Measurements from ENCODE around the gene CIDEB.

Gene CIDEB

DNA sequence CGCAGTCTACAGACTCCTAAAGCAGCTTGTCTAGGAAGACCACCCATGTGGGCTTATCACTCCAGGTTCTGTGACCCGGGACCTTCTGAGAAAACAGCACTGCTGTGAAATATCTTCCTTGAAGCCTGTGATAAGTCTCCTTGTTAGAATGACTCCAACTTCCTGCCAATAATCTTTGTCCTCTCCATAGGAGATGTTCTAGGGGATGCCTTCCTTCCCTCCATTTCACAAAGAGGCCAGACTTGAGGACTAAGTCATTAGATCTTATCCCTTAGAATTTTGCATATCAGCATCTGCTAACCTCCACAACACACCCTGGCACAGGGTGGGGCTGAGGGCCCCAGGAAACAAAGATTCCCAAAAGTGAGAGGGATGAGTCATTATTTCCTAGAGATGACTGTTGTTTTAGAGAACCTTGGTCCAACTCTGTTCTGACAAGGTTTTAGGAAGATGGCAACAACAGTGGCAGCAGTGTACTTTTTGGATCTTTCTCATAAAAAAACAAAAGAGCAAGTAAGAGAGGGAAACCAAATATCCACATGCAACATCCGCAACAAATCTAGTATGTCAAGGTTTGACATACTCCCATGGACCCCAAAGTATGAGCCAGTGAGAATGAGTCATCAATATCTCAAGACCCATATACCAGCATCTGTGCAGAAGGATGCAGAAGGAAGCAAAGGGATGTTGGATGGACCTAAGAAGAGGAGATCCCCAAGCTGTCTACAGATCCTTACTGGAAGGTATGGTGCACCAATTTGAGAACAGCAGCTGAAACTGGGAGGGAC, 9.6 kb upstream of the CIDEB start:
- TF ChIP-seq, protein P1, sequence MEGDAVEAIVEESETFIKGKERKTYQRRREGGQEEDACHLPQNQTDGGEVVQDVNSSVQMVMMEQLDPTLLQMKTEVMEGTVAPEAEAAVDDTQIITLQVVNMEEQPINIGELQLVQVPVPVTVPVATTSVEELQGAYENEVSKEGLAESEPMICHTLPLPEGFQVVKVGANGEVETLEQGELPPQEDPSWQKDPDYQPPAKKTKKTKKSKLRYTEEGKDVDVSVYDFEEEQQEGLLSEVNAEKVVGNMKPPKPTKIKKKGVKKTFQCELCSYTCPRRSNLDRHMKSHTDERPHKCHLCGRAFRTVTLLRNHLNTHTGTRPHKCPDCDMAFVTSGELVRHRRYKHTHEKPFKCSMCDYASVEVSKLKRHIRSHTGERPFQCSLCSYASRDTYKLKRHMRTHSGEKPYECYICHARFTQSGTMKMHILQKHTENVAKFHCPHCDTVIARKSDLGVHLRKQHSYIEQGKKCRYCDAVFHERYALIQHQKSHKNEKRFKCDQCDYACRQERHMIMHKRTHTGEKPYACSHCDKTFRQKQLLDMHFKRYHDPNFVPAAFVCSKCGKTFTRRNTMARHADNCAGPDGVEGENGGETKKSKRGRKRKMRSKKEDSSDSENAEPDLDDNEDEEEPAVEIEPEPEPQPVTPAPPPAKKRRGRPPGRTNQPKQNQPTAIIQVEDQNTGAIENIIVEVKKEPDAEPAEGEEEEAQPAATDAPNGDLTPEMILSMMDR (IDR thresholded peaks at IDR 0.05; ENCODE audit: low read length) = no peak
- TF ChIP-seq EZH2phosphoT487 (IDR thresholded peaks at IDR 0.05; ENCODE audit: low read length) (no peak), EZH2 (optimal IDR thresholded peaks at IDR 0.05; ENCODE audit: low read depth, low read length) (no peak)
- Histone ChIP-seq H3K27me3 (replicated peaks; ENCODE audit: insufficient read depth, low read length) (no peaks in the 10 kb centered on the region; the same call in 1 of the 2 replicates), H3K4me1 (ENCODE audit: low read length) (peaks cover 10% of the 10 kb centered on the region), H3K27ac (ENCODE audit: low read length) (no peak overlapping the region), H3K9ac (ENCODE audit: low read length) (no peak overlapping the region), H3K4me3 (ENCODE audit: low read length) (no peak overlapping the region), H3F3A (ENCODE audit: insufficient read depth, low read length) (no peaks in the 10 kb centered on the region; the same call in 1 of the 2 replicates), H3K9me3 (replicated peaks; ENCODE audit: insufficient read depth, low read length) (no peaks in the 10 kb centered on the region), H3K36me3 (replicated peaks; ENCODE audit: insufficient read depth, low read length) (no peaks in the 10 kb centered on the region), H3K79me2 (ENCODE audit: low read length) (no peaks in the 10 kb centered on the region), H3K9me2 (replicated peaks; ENCODE audit: insufficient read depth, low read length) (no peaks in the 10 kb centered on the region), H2AFZ (ENCODE audit: low read length) (no peak overlapping the region), H3K4me2 (ENCODE audit: low read depth, low read length) (no peak overlapping the region), H4K20me1 (ENCODE audit: insufficient read depth, low read length) (no peaks in the 10 kb centered on the region)
- no peak for DNase-seq

DNA sequence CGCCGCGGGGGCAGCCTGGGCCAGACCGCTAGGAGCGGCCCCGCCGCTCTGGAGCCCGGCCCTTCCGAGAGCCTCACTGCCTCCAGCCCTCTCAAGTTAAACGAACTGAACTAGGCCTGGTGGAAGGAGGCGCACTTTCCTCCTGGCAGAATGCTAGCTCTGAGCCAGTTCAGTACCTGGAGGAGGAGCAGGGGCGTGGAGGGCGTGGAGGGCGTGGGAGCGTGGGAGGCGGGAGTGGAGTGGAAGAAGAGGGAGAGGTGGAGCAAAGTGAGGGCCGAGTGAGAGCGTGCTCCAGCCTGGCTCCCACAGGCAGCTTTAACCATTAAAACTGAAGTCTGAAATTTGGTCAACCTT, 8.8 kb upstream of the CIDEB start:
- Histone ChIP-seq H3K4me1 (ENCODE audit: low read length) (peaks cover 17% of the 10 kb centered on the region), H3F3A (ENCODE audit: insufficient read depth, low read length) (no peaks in the 10 kb centered on the region; the same call in 1 of the 2 replicates), H4K20me1 (ENCODE audit: insufficient read depth, low read length) (no peaks in the 10 kb centered on the region), H2AFZ (ENCODE audit: low read length) (no peak overlapping the region), H3K36me3 (replicated peaks; ENCODE audit: insufficient read depth, low read length) (no peaks in the 10 kb centered on the region), H3K9ac (ENCODE audit: low read length) (no peak overlapping the region), H3K27ac (ENCODE audit: low read length) (no peak overlapping the region), H3K79me2 (ENCODE audit: low read length) (no peaks in the 10 kb centered on the region), H3K4me3 (ENCODE audit: low read length) (no peak overlapping the region), H3K9me2 (replicated peaks; ENCODE audit: insufficient read depth, low read length) (no peaks in the 10 kb centered on the region), H3K27me3 (replicated peaks; ENCODE audit: insufficient read depth, low read length) (no peaks in the 10 kb centered on the region; the same call in 1 of the 2 replicates), H3K4me2 (ENCODE audit: low read depth, low read length) (no peak overlapping the region), H3K9me3 (replicated peaks; ENCODE audit: insufficient read depth, low read length) (no peaks in the 10 kb centered on the region)
- no peak for DNase-seq
- TF ChIP-seq, protein P1 (IDR thresholded peaks at IDR 0.05; ENCODE audit: low read length) = no peak
- TF ChIP-seq EZH2 (optimal IDR thresholded peaks at IDR 0.05; ENCODE audit: low read depth, low read length) (no peak), EZH2phosphoT487 (IDR thresholded peaks at IDR 0.05; ENCODE audit: low read length) (no peak)

DNA sequence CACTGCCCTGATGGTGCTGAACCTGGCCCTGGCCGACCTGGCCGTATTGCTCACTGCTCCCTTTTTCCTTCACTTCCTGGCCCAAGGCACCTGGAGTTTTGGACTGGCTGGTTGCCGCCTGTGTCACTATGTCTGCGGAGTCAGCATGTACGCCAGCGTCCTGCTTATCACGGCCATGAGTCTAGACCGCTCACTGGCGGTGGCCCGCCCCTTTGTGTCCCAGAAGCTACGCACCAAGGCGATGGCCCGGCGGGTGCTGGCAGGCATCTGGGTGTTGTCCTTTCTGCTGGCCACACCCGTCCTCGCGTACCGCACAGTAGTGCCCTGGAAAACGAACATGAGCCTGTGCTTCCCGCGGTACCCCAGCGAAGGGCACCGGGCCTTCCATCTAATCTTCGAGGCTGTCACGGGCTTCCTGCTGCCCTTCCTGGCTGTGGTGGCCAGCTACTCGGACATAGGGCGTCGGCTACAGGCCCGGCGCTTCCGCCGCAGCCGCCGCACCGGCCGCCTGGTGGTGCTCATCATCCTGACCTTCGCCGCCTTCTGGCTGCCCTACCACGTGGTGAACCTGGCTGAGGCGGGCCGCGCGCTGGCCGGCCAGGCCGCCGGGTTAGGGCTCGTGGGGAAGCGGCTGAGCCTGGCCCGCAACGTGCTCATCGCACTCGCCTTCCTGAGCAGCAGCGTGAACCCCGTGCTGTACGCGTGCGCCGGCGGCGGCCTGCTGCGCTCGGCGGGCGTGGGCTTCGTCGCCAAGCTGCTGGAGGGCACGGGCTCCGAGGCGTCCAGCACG, 8.2 kb upstream of the CIDEB start:
- H3K27ac ChIP-seq (ENCODE audit: low read length) = no peak overlapping the region
- no peak overlapping the region for H3K4me3 ChIP-seq (ENCODE audit: low read length)
- no peak overlapping the region for H3K4me2 ChIP-seq (ENCODE audit: low read depth, low read length)
- H3K9me3 ChIP-seq (replicated peaks; ENCODE audit: insufficient read depth, low read length) = no peaks in the 10 kb centered on the region
- DNase-seq = no peak
- H2AFZ ChIP-seq (ENCODE audit: low read length) = no peak overlapping the region
- no peaks in the 10 kb centered on the region for H3F3A ChIP-seq (ENCODE audit: insufficient read depth, low read length)
- H3K9me2 ChIP-seq (replicated peaks; ENCODE audit: insufficient read depth, low read length) = no peaks in the 10 kb centered on the region
- TF ChIP-seq EZH2phosphoT487 (IDR thresholded peaks at IDR 0.05; ENCODE audit: low read length) (no peak), EZH2 (optimal IDR thresholded peaks at IDR 0.05; ENCODE audit: low read depth, low read length) (no peak)
- TF ChIP-seq, protein P1 (IDR thresholded peaks at IDR 0.05; ENCODE audit: low read length) = no peak
- H3K36me3 ChIP-seq (replicated peaks; ENCODE audit: insufficient read depth, low read length) = no peaks in the 10 kb centered on the region
- no peaks in the 10 kb centered on the region for H3K79me2 ChIP-seq (ENCODE audit: low read length)
- no peaks in the 10 kb centered on the region for H4K20me1 ChIP-seq (ENCODE audit: insufficient read depth, low read length)
- H3K9ac ChIP-seq (ENCODE audit: low read length) = no peak overlapping the region
- no peaks in the 10 kb centered on the region; the same call in 1 of the 2 replicates for H3K27me3 ChIP-seq (replicated peaks; ENCODE audit: insufficient read depth, low read length)
- H3K4me1 ChIP-seq (ENCODE audit: low read length) = peaks cover 17% of the 10 kb centered on the region

Measured in MM.1S (cell line).